Measurements from ENCODE around the gene CACNB4.

DNA sequence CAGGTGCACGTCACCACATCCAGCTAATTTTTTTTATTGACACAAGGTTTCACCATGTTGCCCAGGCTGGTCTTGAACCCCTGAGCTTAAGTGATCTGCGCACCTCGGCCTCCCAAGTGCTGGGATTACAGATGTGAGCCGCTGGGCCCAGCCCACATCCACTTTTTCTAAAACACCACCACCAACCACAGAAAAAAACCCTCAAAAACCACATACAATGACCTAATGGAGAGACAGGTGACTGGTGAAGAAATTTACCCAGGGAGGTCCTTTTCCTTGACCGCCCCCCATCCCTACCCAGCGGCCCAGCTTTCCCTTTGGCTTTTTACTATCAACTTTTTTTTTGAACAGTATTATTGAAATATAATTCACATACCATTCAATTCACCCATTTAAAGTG is 47.9 kb downstream of the CACNB4 start:
- TF ChIP-seq, protein P1, sequence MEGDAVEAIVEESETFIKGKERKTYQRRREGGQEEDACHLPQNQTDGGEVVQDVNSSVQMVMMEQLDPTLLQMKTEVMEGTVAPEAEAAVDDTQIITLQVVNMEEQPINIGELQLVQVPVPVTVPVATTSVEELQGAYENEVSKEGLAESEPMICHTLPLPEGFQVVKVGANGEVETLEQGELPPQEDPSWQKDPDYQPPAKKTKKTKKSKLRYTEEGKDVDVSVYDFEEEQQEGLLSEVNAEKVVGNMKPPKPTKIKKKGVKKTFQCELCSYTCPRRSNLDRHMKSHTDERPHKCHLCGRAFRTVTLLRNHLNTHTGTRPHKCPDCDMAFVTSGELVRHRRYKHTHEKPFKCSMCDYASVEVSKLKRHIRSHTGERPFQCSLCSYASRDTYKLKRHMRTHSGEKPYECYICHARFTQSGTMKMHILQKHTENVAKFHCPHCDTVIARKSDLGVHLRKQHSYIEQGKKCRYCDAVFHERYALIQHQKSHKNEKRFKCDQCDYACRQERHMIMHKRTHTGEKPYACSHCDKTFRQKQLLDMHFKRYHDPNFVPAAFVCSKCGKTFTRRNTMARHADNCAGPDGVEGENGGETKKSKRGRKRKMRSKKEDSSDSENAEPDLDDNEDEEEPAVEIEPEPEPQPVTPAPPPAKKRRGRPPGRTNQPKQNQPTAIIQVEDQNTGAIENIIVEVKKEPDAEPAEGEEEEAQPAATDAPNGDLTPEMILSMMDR (IDR thresholded peaks at IDR 0.05; ENCODE audit: insufficient read depth, low read length): no peak
- TF ChIP-seq, protein P2, sequence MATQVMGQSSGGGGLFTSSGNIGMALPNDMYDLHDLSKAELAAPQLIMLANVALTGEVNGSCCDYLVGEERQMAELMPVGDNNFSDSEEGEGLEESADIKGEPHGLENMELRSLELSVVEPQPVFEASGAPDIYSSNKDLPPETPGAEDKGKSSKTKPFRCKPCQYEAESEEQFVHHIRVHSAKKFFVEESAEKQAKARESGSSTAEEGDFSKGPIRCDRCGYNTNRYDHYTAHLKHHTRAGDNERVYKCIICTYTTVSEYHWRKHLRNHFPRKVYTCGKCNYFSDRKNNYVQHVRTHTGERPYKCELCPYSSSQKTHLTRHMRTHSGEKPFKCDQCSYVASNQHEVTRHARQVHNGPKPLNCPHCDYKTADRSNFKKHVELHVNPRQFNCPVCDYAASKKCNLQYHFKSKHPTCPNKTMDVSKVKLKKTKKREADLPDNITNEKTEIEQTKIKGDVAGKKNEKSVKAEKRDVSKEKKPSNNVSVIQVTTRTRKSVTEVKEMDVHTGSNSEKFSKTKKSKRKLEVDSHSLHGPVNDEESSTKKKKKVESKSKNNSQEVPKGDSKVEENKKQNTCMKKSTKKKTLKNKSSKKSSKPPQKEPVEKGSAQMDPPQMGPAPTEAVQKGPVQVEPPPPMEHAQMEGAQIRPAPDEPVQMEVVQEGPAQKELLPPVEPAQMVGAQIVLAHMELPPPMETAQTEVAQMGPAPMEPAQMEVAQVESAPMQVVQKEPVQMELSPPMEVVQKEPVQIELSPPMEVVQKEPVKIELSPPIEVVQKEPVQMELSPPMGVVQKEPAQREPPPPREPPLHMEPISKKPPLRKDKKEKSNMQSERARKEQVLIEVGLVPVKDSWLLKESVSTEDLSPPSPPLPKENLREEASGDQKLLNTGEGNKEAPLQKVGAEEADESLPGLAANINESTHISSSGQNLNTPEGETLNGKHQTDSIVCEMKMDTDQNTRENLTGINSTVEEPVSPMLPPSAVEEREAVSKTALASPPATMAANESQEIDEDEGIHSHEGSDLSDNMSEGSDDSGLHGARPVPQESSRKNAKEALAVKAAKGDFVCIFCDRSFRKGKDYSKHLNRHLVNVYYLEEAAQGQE (IDR thresholded peaks at IDR 0.05; ENCODE audit: insufficient replicate concordance, low read depth): no peak
- TF ChIP-seq POLR2AphosphoS5 (IDR thresholded peaks at IDR 0.05; ENCODE audit: low read depth) (no peak), GABPA (IDR thresholded peaks at IDR 0.05; ENCODE audit: low read depth) (no peak), SPI1 (IDR thresholded peaks at IDR 0.05; ENCODE audit: borderline replicate concordance, low read depth) (0 out of 2 replicates have a peak, but pooled peaks have one; percentile 16)
